ENCODE data around the gene TEDC2.
"Not testable (repeated sequence)": the region's sequence is repeated elsewhere in the genome, so short reads cannot be mapped to it uniquely, and the experiment has no call there.

TEDC2 gene

DNA sequence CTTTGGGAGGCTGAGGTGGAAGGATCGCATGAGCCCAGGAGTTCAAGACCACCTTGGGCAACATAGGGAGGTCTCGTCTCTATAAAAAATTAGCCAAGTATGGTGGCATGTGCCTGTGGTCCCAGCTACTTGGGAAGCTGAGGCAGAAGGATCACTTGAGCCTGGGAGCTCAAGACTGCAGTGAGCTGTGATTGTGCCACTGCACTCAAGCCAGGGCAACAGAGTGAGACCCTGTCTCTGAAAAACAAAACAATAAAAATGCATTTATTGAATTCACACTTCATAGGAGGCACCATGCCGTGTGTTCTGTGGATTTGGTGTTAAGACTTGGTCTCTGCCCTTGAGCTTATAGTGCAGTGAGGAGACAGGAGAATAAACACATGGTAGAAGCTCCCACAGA is 17.4 kb downstream of the TEDC2 start:
- H3K36me3 ChIP-seq (replicated peaks; ENCODE audit: insufficient read depth, low read length): no peaks in the 10 kb centered on the region
- no peak overlapping the region for H3K4me3 ChIP-seq (ENCODE audit: low read length)
- peaks cover 6% of the 10 kb centered on the region; the same call in 1 of the 2 replicates for H3F3A ChIP-seq (ENCODE audit: insufficient read depth, low read length)
- no peaks in the 10 kb centered on the region for H3K4me1 ChIP-seq (ENCODE audit: low read length)
- H4K20me1 ChIP-seq (ENCODE audit: insufficient read depth, low read length): no peaks in the 10 kb centered on the region
- no peak overlapping the region for H3K4me2 ChIP-seq (ENCODE audit: low read depth, low read length)
- H3K79me2 ChIP-seq (ENCODE audit: low read length): peaks cover 26% of the 10 kb centered on the region
- no peak for TF ChIP-seq EZH2 (optimal IDR thresholded peaks at IDR 0.05; ENCODE audit: low read depth, low read length)
- TF ChIP-seq, protein P1, sequence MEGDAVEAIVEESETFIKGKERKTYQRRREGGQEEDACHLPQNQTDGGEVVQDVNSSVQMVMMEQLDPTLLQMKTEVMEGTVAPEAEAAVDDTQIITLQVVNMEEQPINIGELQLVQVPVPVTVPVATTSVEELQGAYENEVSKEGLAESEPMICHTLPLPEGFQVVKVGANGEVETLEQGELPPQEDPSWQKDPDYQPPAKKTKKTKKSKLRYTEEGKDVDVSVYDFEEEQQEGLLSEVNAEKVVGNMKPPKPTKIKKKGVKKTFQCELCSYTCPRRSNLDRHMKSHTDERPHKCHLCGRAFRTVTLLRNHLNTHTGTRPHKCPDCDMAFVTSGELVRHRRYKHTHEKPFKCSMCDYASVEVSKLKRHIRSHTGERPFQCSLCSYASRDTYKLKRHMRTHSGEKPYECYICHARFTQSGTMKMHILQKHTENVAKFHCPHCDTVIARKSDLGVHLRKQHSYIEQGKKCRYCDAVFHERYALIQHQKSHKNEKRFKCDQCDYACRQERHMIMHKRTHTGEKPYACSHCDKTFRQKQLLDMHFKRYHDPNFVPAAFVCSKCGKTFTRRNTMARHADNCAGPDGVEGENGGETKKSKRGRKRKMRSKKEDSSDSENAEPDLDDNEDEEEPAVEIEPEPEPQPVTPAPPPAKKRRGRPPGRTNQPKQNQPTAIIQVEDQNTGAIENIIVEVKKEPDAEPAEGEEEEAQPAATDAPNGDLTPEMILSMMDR (IDR thresholded peaks at IDR 0.05; ENCODE audit: low read length): no peak
- no peak for TF ChIP-seq EZH2phosphoT487 (IDR thresholded peaks at IDR 0.05; ENCODE audit: low read length)
- DNase-seq: no peak
- no peak overlapping the region for H3K9ac ChIP-seq (ENCODE audit: low read length)
- H3K27me3 ChIP-seq (replicated peaks; ENCODE audit: insufficient read depth, low read length): peaks cover 11% of the 10 kb centered on the region
- H3K9me3 ChIP-seq (replicated peaks; ENCODE audit: insufficient read depth, low read length): no peaks in the 10 kb centered on the region
- H3K9me2 ChIP-seq (replicated peaks; ENCODE audit: insufficient read depth, low read length): no peaks in the 10 kb centered on the region
- no peak overlapping the region for H3K27ac ChIP-seq (ENCODE audit: low read length)
- no peak overlapping the region for H2AFZ ChIP-seq (ENCODE audit: low read length)

DNA sequence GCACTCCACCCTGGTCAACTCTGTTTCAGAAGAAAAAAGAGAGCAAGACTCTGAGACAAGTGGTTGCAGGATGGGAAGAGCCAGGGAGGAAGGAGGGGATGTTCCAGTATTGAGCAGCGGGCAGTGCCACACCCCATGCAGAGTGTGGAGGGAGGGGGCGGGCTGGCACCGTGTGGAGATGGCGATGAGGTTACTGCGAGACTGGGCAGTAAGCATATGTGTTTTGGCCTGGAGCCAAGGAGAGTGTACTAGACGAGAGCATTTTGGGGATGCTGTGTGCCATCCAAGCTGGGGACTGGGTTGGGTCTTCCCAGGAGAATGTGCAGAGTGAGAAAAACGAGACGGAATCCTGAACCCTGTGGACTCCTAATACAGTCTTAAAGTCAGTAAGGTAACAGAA is 18.4 kb downstream of the TEDC2 start:
- peaks cover 6% of the 10 kb centered on the region; the same call in 1 of the 2 replicates for H3F3A ChIP-seq (ENCODE audit: insufficient read depth, low read length)
- no peak for TF ChIP-seq EZH2 (optimal IDR thresholded peaks at IDR 0.05; ENCODE audit: low read depth, low read length)
- no peak for TF ChIP-seq EZH2phosphoT487 (IDR thresholded peaks at IDR 0.05; ENCODE audit: low read length)
- peaks cover 2% of the 10 kb centered on the region; the same call in 1 of the 2 replicates for H3K27me3 ChIP-seq (replicated peaks; ENCODE audit: insufficient read depth, low read length)
- H3K27ac ChIP-seq (ENCODE audit: low read length): no peak overlapping the region
- H3K9ac ChIP-seq (ENCODE audit: low read length): no peak overlapping the region
- no peaks in the 10 kb centered on the region for H3K9me2 ChIP-seq (replicated peaks; ENCODE audit: insufficient read depth, low read length)
- H3K9me3 ChIP-seq (replicated peaks; ENCODE audit: insufficient read depth, low read length): no peaks in the 10 kb centered on the region
- no peak for DNase-seq
- no peaks in the 10 kb centered on the region for H3K36me3 ChIP-seq (replicated peaks; ENCODE audit: insufficient read depth, low read length)
- H3K4me2 ChIP-seq (ENCODE audit: low read depth, low read length): no peak overlapping the region
- H3K79me2 ChIP-seq (ENCODE audit: low read length): peaks cover 26% of the 10 kb centered on the region
- no peak overlapping the region for H3K4me3 ChIP-seq (ENCODE audit: low read length)
- no peaks in the 10 kb centered on the region for H4K20me1 ChIP-seq (ENCODE audit: insufficient read depth, low read length)
- no peaks in the 10 kb centered on the region for H3K4me1 ChIP-seq (ENCODE audit: low read length)
- H2AFZ ChIP-seq (ENCODE audit: low read length): no peak overlapping the region

GRCh38 chr16:2479996-2480395 is 20.1 kb downstream of the TEDC2 start:
- H3K36me3 ChIP-seq (replicated peaks; ENCODE audit: insufficient read depth, low read length); DNase-seq; H2AFZ ChIP-seq (ENCODE audit: low read length); H3F3A ChIP-seq (ENCODE audit: insufficient read depth, low read length); H3K4me2 ChIP-seq (ENCODE audit: low read depth, low read length); H3K27me3 ChIP-seq (replicated peaks; ENCODE audit: insufficient read depth, low read length); H4K20me1 ChIP-seq (ENCODE audit: insufficient read depth, low read length); H3K4me3 ChIP-seq (ENCODE audit: low read length); H3K27ac ChIP-seq (ENCODE audit: low read length); H3K9me3 ChIP-seq (replicated peaks; ENCODE audit: insufficient read depth, low read length); H3K9ac ChIP-seq (ENCODE audit: low read length); H3K4me1 ChIP-seq (ENCODE audit: low read length); H3K9me2 ChIP-seq (replicated peaks; ENCODE audit: insufficient read depth, low read length): not testable (repeated sequence)
- peaks cover 26% of the 10 kb centered on the region for H3K79me2 ChIP-seq (ENCODE audit: low read length)

DNA sequence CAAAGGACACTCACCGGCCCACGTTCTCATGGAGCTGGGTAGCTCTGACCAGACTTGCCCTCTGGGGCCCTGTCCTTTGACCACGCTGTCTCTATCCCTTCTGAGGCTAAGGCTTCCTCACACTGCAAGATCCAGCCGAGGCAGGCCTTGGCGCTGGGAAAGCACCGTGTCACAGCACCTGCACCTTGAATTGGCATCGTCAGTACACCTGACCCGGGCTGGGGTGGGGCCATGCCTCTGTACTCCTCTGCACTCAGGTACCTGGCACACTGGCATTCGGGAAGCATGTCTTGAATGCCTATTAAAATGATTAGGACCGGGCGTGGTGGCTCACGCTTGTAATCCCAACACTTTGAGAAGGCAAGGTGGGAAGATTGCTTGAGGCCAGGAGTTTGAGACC is 21.0 kb downstream of the TEDC2 start:
- Histone ChIP-seq H3K4me3 (ENCODE audit: low read length) (no peak overlapping the region), H3K79me2 (ENCODE audit: low read length) (peaks cover 22% of the 10 kb centered on the region), H3K9ac (ENCODE audit: low read length) (no peak overlapping the region), H2AFZ (ENCODE audit: low read length) (no peak overlapping the region), H3K27ac (ENCODE audit: low read length) (no peak overlapping the region), H3K4me2 (ENCODE audit: low read depth, low read length) (no peak overlapping the region), H3K4me1 (ENCODE audit: low read length) (no peaks in the 10 kb centered on the region), H3K9me3 (replicated peaks; ENCODE audit: insufficient read depth, low read length) (no peaks in the 10 kb centered on the region), H4K20me1 (ENCODE audit: insufficient read depth, low read length) (no peaks in the 10 kb centered on the region), H3K27me3 (replicated peaks; ENCODE audit: insufficient read depth, low read length) (no peaks in the 10 kb centered on the region), H3K36me3 (replicated peaks; ENCODE audit: insufficient read depth, low read length) (no peaks in the 10 kb centered on the region), H3K9me2 (replicated peaks; ENCODE audit: insufficient read depth, low read length) (no peaks in the 10 kb centered on the region), H3F3A (ENCODE audit: insufficient read depth, low read length) (peaks cover 4% of the 10 kb centered on the region; the same call in 1 of the 2 replicates)
- TF ChIP-seq EZH2phosphoT487 (IDR thresholded peaks at IDR 0.05; ENCODE audit: low read length) (no peak), EZH2 (optimal IDR thresholded peaks at IDR 0.05; ENCODE audit: low read depth, low read length) (no peak)
- TF ChIP-seq, protein P1 (IDR thresholded peaks at IDR 0.05; ENCODE audit: low read length): no peak
- DNase-seq: no peak
